SU-DHL-6 (cell line): ENCODE results near the gene ABHD3.
A peak's percentile ranks its signal among the peaks of the same experiment; 100 is the strongest.

Experiments used
- H2AFZ ChIP-seq: fragments of 200-600 bp; sonication (generic); 2 replicates; pipeline ENCODE4 v1.6.1; 2014; ENCODE audit warnings: low read depth, mild to moderate bottlenecking, moderate library complexity, mixed read lengths, antibody characterized with exemption, low read length; ENCODE audit not compliant: severe bottlenecking
- H3F3A ChIP-seq: fragments of 200-600 bp; shearing (Covaris generic); 2 replicates; pipeline ENCODE4 v1.6.0; 2016; ENCODE audit warnings: antibody characterized with exemption, mild to moderate bottlenecking; ENCODE audit not compliant: insufficient read depth
- H3K27ac ChIP-seq: fragments of 200-600 bp; sonication (generic); 2 replicates; pipeline ENCODE4 v1.5.1; 2016; ENCODE audit warnings: low read depth, mild to moderate bottlenecking, low read length, moderate library complexity, mixed read lengths
- H3K27me3 ChIP-seq: fragments of 200-600 bp; sonication (generic), shearing (Covaris generic); 2 replicates; pipeline ENCODE4 v1.6.0; 2014; ENCODE audit warnings: mild to moderate bottlenecking, low read length
- H3K36me3 ChIP-seq: fragments of 200-600 bp; sonication (generic); 2 replicates; pipeline ENCODE4 v1.6.1; 2014; ENCODE audit warnings: mild to moderate bottlenecking, low read length, mixed read lengths
- H3K4me2 ChIP-seq: fragments of 300-600, 200-600 bp; shearing (Covaris generic), sonication (generic); 2 replicates; pipeline ENCODE4 v1.6.0; 2014; ENCODE audit warnings: low read length, low read depth, mild to moderate bottlenecking; ENCODE audit not compliant: poor library complexity, severe bottlenecking
- H3K4me3 ChIP-seq: fragments of 200-600 bp; sonication (generic); 2 replicates; pipeline ENCODE4 v1.5.1; 2014; ENCODE audit warnings: antibody characterized with exemption, low read length, mild to moderate bottlenecking, mixed read lengths; ENCODE audit not compliant: insufficient read depth, poor library complexity, severe bottlenecking
- H3K79me2 ChIP-seq: fragments of 200-600 bp; sonication (generic); 2 replicates; pipeline ENCODE4 v1.6.1; 2014; ENCODE audit warnings: mild to moderate bottlenecking, low read length, moderate library complexity; ENCODE audit not compliant: insufficient read depth
- H3K9ac ChIP-seq: fragments of 200-600 bp; sonication (generic); 2 replicates; pipeline ENCODE4 v1.7.0; 2014; ENCODE audit warnings: mild to moderate bottlenecking, low read length
- H3K9me2 ChIP-seq: fragments of 200-600 bp; sonication (generic); replicated peaks from 2 replicates; pipeline ENCODE4 v1.6.1; 2014; ENCODE audit warnings: low read length; ENCODE audit not compliant: insufficient read depth
- H3K9me3 ChIP-seq: fragments of 200-600 bp; sonication (generic); 2 replicates; pipeline ENCODE4 v1.6.1; 2014; ENCODE audit warnings: low read length, mixed read lengths; ENCODE audit not compliant: insufficient read depth
- H4K20me1 ChIP-seq: fragments of 200-600 bp; sonication (generic); 2 replicates; pipeline ENCODE4 v1.6.1; 2014; ENCODE audit warnings: low read depth, mild to moderate bottlenecking, antibody characterized with exemption, low read length, moderate library complexity, mixed read lengths
- EZH2phosphoT487 ChIP-seq: fragments of 200-600 bp; sonication (generic), shearing (Covaris generic); conservative IDR thresholded peaks from 2 replicates; pipeline ENCODE4 v1.6.1; 2018; ENCODE audit warnings: mild to moderate bottlenecking, antibody characterized with exemption, low read length, moderate library complexity, mixed read lengths
- TF ChIP-seq, protein P1 (sequence below): fragments of 200-600 bp; sonication (generic); IDR thresholded peaks from one replicate; pipeline ENCODE4 v1.5.1; 2017; ENCODE audit warnings: antibody characterized with exemption, mild to moderate bottlenecking, low read length, moderate library complexity; ENCODE audit not compliant: insufficient read depth, poor library complexity, severe bottlenecking

The ABHD3 gene

DNA sequence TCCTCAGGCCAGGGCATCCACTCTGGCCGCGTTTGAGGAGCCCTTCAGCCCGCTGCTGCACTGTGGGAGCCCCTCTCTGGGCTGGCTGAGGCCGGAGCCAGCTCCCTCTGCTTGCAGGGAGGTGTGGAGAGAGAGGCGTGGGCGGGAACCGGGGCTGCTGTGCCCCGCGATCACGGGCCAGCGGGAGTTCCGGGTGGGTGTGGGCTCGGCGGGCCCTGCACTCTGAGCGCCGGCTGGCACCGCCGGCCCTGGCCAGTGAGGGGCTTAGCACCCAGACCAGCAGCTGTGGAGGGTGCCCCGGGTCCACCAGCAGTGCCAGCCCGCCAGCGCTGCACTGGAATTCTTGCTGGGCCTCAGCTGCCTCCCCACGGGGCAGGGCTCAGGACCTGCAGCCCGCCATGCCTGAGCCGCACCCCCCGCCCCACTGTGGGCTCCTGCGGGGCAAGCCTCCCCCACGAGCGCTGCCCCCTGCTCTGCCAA, 1.9 kb upstream of the ABHD3 start:
- no peaks in the 10 kb centered on the region for H3K27me3 ChIP-seq
- no peak overlapping the region for H3K4me2 ChIP-seq
- H3K79me2 ChIP-seq = peaks cover 37% of the 10 kb centered on the region
- H3K9ac ChIP-seq = no peak overlapping the region
- no peak overlapping the region for H3K27ac ChIP-seq
- H3K9me2 ChIP-seq = no peaks in the 10 kb centered on the region
- H4K20me1 ChIP-seq = no peaks in the 10 kb centered on the region
- no peak for TF ChIP-seq EZH2phosphoT487
- TF ChIP-seq, protein P1, sequence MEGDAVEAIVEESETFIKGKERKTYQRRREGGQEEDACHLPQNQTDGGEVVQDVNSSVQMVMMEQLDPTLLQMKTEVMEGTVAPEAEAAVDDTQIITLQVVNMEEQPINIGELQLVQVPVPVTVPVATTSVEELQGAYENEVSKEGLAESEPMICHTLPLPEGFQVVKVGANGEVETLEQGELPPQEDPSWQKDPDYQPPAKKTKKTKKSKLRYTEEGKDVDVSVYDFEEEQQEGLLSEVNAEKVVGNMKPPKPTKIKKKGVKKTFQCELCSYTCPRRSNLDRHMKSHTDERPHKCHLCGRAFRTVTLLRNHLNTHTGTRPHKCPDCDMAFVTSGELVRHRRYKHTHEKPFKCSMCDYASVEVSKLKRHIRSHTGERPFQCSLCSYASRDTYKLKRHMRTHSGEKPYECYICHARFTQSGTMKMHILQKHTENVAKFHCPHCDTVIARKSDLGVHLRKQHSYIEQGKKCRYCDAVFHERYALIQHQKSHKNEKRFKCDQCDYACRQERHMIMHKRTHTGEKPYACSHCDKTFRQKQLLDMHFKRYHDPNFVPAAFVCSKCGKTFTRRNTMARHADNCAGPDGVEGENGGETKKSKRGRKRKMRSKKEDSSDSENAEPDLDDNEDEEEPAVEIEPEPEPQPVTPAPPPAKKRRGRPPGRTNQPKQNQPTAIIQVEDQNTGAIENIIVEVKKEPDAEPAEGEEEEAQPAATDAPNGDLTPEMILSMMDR = no peak
- H3F3A ChIP-seq = peaks cover 25% of the 10 kb centered on the region
- H3K36me3 ChIP-seq = peaks cover 14% of the 10 kb centered on the region; the same call in 1 of the 2 replicates
- H3K9me3 ChIP-seq = no peaks in the 10 kb centered on the region
- no peak overlapping the region for H3K4me3 ChIP-seq
- no peak overlapping the region for H2AFZ ChIP-seq

- no peaks in the 10 kb centered on the region for H3K9me3 ChIP-seq
- peak overlapping the region; percentile 55 for H2AFZ ChIP-seq
- peak overlapping the region; percentile 71 for H3K4me2 ChIP-seq
- peak overlapping the region; percentile 95 for H3K9ac ChIP-seq
- H3K4me3 ChIP-seq = peak overlapping the region; percentile 67
- H3K79me2 ChIP-seq = peaks cover 46% of the 10 kb centered on the region
- peaks cover 22% of the 10 kb centered on the region; the same call in 1 of the 2 replicates for H3K36me3 ChIP-seq
- TF ChIP-seq EZH2phosphoT487 = no peak
- TF ChIP-seq, protein P1 = no peak
- no peaks in the 10 kb centered on the region for H3K27me3 ChIP-seq
- no peaks in the 10 kb centered on the region for H3K9me2 ChIP-seq
- peak overlapping the region; percentile 87 for H3K27ac ChIP-seq
- H4K20me1 ChIP-seq = no peaks in the 10 kb centered on the region
- H3F3A ChIP-seq = peaks cover 33% of the 10 kb centered on the region
Measured at GRCh38 chr18:21703241-21703820, 1.2 kb downstream of the ABHD3 start.

DNA sequence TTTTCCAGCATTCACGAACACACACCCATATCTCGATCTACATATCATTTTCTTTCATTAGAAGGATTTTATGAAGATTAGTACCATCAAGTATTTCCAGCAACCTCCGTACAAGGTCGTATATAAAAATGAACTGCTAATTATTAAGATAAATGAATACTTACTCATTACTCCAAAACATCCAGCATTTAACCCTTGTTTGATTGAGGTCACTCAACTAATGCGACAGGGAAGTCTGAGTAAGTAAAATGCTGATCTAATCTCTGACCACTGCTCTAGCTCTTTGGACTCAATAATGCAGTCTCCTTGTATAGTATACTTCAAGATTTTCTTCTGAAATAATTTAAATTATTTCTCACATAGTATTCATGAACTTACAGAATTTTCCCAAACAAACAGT, 2.0 kb downstream of the ABHD3 start:
- H2AFZ ChIP-seq = no peak overlapping the region
- peak overlapping the region; percentile 95 for H3K9ac ChIP-seq
- H4K20me1 ChIP-seq = no peaks in the 10 kb centered on the region
- no peaks in the 10 kb centered on the region for H3K9me3 ChIP-seq
- H3K36me3 ChIP-seq = peaks cover 22% of the 10 kb centered on the region; the same call in 1 of the 2 replicates
- peak overlapping the region; percentile 71 for H3K4me2 ChIP-seq
- TF ChIP-seq, protein P1 = no peak
- TF ChIP-seq EZH2phosphoT487 = no peak
- peak overlapping the region; percentile 87 for H3K27ac ChIP-seq
- H3K9me2 ChIP-seq = no peaks in the 10 kb centered on the region
- H3K79me2 ChIP-seq = peaks cover 50% of the 10 kb centered on the region
- peaks cover 33% of the 10 kb centered on the region for H3F3A ChIP-seq
- H3K4me3 ChIP-seq = peak overlapping the region; percentile 67
- H3K27me3 ChIP-seq = no peaks in the 10 kb centered on the region
